SK-MEL-5 (cell line): Measurements from ENCODE around the gene NOL4. TPM values are rescaled to one million over a fixed set of nuclear protein-coding genes. Genes with fewer than 3 reads are reported as not detected.
"Not testable (repeated sequence)": the region's sequence is repeated elsewhere in the genome, so short reads cannot be mapped to it uniquely, and the experiment has no call there.

Source experiments
- DNase-seq: peaks from one replicate; pipeline ENCODE4 v3.0.0-alpha.2; 2016; ENCODE audit warnings: low read depth, low spot score
- in situ Hi-C: cut with HindIII; loops from 2 replicates; pipeline ENCODE4 v1.10.0; 2016; ENCODE audit warnings: low sequenced_read_pairs, high pct_unique_total_duplicates, low pct_unique_long_range_greater_than_20kb
- polyA plus RNA-seq, 2 experiments: library from polyadenylated mRNA; depleted of rRNA; stranded (reverse); fragments of >200 nt; gene quantifications; 2 replicates each; pipeline ENCODE4 v1.2.3, GENCODE V29; 2015
- total RNA-seq: library from RNA; depleted of rRNA; stranded (reverse); fragments of >200 nt; shearing (Covaris generic); gene quantifications from 2 replicates; pipeline ENCODE4 v1.2.3, GENCODE V29; 2014; rRNA removed

The NOL4 gene, protein sequence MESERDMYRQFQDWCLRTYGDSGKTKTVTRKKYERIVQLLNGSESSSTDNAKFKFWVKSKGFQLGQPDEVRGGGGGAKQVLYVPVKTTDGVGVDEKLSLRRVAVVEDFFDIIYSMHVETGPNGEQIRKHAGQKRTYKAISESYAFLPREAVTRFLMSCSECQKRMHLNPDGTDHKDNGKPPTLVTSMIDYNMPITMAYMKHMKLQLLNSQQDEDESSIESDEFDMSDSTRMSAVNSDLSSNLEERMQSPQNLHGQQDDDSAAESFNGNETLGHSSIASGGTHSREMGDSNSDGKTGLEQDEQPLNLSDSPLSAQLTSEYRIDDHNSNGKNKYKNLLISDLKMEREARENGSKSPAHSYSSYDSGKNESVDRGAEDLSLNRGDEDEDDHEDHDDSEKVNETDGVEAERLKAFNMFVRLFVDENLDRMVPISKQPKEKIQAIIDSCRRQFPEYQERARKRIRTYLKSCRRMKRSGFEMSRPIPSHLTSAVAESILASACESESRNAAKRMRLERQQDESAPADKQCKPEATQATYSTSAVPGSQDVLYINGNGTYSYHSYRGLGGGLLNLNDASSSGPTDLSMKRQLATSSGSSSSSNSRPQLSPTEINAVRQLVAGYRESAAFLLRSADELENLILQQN
- not detected in 2 replicates for total RNA-seq
- polyA plus RNA-seq (2015; cell fraction: cytosol; rRNA removed): not detected in 2 replicates
- polyA plus RNA-seq (2015; cell fraction: nucleus; rRNA removed): not detected in 2 replicates

DNA sequence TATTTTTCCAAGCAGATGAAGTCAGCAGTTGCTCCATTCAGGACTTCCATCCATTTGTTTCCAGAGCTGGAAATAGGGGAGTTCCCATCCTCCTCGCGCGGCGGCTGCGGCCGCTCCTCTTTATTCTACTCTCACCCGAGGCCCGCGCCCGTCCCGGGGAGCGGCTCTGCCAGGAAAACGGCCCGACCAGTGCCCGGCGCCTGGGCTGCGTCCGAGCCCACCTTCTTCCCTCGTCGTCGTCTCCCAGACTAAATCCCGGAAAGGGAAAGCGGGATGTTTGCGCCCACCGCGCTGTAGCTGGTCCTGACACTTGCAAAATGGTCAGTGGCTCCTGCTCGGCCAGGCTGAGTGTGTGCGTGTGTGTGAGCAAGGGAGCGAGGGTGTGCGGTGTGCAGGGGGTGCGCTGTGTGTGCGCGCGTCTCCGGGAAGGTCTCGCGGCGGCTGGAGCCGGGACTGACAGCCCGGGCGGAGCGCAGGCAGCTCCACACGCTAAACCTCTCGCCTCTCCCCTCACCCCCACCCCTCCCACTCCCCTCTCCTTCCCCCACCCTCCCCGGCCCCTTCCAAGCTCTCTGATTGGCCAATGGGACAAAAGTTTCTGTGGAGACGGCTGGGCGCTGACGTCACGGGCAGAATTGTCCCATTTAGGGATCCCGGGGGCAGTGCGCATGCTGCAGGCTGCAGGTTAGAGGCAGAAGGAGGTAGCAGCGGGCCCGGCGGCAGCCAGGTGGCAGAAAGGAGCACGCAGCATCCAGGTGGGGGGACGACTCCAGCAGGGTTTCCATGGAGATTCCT is at the start of gene NOL4:
Gene NOL4, minus strand, starts transcription at position 491 of the 795 bp plus-strand sequence. CDS start 1,660 bp downstream, outside the sequence.
- in situ Hi-C loops: no loop called here
- no peak for DNase-seq

DNA sequence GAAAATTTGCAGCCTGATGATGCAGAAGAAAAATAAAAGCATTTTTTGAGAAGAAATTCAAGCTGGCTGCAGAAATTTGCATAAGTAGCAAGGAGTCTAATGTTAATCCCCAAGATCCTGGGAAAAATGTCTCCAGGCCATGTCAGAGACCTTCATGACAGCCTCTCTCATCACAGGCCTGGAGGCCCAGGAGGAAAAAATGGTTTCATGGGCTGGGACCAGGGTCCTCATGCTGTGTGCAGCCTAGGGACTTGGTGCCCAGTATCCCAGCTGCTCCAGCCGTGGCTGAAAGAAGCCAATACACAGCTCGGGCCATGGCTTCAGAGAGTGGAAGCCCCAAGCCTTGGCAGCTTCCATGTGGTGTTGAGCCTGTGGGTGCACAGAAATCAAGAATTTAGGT is 41.3 kb upstream of the NOL4 start:
- in situ Hi-C loops, DNase-seq: not testable (repeated sequence)

DNA sequence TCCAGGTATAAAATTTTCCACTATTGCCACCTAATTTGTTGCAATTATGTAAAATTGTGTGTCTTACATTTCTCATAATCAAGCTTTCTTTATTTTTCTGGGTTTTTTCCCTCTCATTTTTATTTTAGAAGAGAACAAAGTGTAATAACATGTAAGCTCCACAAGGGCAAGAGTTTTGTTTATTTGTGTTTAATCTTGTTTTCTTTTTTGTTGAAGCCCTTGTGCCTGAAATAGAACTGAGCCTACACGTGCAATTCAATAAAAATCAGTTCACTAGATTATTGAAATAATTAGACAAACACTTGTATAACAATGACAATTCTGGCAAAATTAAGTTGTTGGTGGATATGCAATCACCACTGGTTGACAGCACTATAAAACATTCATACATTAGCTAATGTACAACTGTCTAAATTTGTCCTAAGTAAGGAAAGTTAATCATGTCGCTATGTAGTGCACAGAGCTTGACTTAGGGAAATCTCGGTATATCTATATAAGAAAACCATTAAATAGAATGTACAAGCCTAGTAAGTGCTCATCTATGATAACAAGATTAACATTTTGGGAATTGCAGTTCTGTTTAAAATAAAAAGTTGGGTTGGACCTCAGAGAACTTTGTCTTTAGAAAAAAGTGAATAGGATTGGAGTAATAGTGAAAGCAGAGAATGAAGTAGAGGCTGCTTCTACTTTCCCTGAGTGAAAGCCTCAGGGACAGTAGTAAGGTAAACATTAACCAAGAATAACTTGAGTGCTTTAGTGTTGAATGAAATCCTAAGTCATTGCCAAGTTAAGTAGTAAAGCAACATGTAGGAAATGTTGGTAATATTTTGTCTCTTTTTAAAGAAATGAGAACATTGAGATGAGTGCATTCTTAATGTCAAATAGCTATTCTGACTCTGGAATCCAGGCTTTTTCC is 37.4 kb upstream of the NOL4 start:
- DNase-seq: no peak
- in situ Hi-C loops: no loop called here

DNA sequence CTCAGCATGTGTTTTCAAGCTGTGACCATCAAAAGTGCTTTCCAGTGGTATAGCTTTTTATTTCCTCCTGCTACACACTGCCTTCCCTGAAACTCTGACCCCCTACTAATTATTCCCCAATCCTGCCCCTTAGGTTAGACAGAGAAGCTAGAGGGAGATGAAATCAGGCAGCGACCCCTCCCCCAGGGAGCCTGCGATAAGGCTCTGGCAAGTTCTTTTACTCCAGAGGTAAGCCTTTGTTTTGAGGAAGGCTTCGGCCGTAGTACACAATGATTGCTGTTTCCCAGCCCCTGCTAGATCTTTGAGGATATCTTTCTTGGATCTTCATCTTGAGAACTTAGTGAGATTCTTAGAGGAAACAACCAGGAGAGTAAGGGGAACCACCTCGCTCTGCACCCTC is 33.5 kb upstream of the NOL4 start:
- in situ Hi-C loops: no loop called here
- no peak for DNase-seq

DNA sequence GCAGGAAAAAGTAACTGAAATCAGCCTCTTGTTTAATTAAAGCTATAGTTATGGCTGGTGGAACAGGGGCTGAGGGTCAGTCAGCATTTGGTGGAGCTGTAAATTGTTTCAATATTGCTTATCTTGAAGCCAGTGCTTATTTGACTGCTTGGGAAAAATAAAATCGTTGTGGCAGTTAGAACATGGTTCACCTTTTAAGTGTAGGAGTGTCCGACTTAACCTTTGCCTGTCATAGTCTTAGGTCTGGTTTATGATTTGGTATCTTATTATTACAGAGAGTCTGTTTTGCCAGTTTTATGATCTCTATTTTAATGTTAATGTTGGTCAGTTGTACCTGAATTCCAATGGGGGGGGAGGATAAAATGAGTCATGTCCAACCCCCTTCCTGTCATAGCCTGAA is 27.2 kb upstream of the NOL4 start:
- no peak for DNase-seq
- in situ Hi-C loops: no loop called here

DNA sequence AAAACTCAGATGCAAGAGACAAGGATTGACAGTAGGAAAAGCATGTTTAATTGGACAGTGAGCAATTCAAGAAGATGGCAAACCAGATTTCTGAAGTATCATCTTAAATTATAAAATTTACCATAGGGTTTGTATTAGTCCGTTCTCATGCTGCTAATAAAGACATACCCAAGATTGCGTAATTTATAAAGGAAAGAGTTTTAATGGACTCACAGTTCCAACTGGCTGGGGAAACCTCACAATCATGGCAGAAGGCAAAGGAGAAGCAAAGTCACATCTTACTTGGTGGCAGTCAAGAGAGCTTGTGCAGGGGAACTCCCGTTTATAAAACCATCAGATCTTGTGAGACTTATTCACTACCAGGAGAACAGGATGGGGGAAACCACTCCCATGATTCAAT is 24.0 kb upstream of the NOL4 start:
- in situ Hi-C loops: no loop called here

DNA sequence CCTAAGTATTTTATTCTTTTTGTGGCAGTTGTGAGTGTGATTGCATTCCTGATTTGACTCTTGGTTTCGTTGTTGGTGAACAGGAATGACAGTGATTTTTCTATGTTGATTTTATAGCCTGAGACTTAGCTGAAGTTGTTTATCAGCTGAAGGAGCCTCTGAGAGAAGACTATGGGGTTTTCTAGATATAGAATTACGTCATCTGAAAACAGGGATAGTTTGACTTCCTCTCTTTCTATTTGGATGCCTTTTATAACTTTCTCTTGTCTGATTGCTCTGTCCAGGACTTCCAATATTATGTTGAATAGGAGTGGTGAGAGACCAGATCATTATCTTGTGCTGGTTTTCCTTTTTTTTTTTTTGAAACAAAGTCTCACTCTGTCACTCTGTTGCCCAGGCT is 18.0 kb upstream of the NOL4 start:
- no peak for DNase-seq
- in situ Hi-C loops: no loop called here

More for the DNA sequence above, 24.0 kb upstream of the NOL4 start:
- no peak for DNase-seq

DNA sequence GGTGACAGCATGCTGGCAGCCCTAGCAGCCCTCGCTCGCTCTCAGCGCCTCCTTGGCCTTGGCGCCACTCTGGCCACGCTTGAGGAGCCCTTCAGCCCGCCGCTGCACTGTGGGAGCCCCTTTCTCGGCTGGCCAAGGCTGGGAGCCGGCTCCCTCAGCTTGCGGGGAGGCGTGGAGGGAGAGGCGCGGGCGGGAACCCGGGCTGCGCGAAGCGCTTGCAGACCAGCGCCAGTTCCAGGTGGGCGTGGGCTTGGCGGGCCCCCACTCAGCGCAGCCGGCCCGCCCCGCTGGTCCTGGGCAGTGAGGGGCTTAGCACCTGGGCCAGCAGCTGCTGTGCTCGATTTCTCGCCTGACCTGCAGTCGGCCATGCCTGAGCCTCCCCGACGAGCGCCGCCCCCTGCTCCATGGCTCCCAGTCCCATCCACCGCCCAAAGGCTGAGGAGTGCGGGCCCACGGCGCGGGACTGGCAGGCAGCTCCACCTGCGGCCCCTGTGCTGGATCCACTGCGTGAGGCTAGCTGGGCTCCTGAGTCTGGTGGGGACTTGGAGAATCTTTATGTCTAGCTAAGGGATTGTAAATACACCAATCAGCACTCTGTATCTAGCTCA is 9.2 kb upstream of the NOL4 start:
- DNase-seq, in situ Hi-C loops: not testable (repeated sequence)

DNA sequence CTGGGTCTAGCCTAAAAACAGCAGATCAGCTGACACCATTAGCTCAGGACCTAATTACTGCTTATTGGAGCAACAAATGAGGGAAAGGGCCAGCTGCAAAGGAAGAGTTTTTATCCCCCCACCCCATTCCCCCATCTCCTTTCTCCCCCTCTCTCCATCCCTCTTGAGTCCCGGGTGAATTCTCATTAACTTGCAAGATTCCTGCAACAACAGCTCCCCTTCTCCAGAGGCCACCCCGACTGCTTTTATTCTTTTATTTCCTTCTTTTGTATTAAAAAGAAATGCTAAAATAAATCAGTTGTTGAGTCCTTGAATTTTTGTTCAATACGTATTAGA is 473 bp upstream of the NOL4 start:
- in situ Hi-C loops: no loop called here
- no peak for DNase-seq

DNA sequence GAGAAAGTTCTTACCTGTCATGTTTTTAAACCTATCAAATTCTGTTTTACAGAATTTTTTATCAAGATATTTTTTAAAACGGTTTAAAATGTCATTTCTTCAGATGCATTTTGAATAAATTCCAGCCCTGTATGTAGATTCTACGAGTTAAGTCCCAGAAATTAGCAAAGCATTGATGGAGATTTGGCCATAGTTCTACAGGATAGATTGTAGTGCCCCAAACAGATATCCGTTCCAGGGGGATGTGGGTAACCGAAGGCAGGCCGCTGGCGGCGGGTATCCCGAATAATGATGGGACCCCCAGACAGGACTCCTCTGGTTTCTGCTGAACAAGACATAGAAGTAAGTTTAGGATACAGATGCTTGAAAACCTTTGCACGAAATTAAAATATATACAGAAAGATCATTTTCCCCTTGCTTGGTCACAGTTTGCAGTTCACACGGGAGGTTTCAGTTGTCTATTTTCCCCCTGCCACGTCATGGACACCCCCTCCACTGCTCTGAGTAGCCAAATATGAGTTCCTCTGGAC is 755 bp downstream of the NOL4 start:
- in situ Hi-C loops: no loop called here
- no peak for DNase-seq

DNA sequence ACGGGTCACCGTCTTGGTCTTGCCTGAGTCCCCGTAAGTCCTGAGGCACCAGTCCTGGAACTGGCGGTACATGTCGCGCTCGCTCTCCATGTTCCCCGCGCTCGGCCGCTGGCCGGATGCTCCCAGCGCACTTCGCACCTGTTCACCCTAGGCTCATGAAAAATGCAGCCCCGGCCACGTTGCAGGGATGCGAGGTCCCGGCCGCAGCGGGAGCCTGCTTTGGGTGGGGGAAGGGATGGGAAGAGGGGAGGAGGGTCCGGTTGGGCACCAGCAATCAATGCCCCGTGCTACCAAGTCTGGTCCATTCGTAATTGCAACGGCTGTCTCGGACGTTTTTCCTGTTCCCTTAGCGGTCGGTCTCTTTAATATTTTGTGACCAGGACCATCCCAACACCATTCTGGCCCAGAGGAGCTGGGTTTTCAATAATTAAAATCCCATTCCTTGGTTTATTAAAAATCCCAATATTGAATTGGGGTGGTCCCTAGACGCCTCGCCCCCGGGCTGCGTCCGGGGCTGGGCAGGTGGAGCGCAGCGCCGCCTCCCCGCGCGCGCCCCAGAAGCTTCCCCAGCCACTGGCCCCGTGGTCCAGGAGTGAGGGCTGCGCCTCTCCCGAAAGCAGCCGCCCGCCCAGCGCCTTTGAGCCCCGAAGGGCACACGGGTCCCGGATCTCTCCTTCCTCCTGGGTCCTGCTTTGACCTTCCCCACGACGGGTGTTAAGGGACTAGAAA is 1.4 kb downstream of the NOL4 start:
- DNase-seq: no peak
- in situ Hi-C loops: no loop called here

DNA sequence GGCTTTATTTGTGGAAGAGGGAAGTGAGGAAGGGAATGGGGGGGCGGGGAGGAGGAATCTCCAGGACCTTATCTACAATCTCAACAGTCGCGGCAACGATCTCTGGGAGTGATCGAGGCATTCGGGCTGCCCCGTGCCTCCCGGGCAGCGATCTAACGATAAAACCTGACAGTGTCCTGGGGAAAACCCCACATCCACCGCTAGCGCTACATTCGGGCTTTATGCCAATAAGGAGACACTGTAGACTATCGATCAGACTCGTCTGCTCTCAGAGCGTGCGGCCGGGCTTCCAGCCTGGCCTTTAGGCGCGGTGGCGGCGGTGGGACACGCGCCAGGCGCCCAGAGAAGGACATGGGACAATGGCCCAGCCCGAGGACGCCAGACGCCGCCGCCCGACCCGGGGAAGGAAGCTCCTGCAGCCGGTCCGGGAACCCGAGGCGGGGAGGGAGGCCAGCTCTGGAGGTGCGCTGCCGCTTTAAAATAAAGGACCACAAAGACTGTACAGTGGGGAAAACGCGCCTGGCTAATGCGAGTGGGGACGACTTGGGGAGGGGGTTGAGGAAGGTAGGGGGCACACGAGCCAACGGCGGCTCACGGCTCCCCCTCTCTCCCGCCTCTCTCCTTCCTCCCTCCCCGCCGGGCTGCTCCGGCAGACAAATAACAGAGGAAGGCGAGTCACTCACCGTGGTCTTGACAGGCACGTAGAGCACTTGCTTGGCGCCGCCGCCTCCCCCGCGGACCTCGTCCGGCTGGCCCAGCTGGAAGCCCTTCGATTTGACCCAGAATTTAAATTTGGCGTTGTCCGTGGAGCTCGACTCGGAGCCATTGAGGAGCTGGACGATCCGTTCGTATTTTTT is 2.2 kb downstream of the NOL4 start:
- no peak for DNase-seq
- in situ Hi-C loops: no loop called here

DNA sequence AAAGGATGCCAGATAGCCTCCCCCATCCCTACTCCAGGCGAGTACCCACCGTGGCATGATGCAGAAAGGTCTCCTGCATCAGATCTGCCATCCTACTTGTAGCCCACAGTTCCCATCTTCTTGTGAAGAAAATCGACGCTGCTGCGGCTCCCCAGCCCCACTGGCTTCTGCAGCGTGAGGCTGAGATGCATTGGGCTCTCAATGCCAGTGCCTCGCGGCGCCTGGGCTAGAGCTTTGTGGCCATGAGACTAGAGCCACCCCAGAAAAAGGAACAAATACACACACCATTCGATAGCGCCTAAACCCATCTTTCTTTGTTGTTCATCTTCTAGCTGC is 2.8 kb downstream of the NOL4 start:
- DNase-seq: no peak
- in situ Hi-C loops: no loop called here

DNA sequence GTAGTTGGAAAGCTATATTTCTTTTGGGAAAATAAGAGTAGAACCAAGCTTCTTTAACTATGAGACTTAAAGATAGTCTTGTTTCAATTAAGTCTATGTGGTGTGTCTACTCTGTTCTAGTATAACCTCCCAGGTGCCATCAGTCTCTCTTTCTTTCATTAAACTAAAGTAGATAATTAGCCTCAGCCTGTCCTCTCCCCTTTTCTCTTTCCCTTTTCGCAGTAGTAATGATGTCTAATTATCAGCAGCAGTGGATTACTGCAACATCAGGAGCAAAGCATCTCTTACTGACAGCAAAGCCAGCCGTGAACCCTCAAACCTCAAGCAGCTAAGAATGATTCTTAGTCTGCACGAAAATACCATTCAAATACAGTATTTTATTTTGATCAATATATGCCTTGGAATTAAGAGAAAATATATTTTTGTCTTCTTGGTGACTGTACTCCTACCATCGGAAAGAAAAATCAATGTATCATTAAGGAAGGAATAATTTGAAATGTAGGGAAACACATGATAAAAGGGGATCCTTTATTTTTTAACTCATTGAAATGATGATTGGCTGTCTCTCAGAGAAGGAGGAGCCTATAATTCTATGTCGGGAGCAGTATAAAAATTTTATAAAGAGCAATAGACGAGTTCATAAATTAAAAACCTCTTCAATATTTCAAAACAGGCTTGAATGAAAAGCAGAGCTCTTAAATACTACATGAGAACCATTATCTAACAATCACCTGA is 4.5 kb downstream of the NOL4 start:
- DNase-seq: no peak
- in situ Hi-C loops: no loop called here

DNA sequence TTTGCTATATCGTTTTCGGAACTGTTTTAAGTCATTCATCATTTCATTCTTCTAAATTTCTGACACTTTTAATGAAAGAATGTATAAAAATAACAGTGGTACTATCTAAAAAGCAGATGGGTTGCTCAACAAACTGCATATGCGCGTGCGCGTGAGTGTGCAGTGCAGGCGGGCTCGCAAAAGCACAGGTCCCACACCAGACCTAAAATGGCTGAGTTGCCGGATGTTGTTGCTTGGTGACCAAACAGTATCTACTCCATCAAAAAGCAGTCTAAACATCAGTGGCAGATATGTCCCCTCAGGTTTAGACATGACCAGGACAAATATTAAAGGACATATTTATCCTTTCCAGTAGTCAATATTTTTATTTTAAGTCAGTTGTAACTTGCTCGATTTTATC is 5.1 kb downstream of the NOL4 start:
- in situ Hi-C loops: no loop called here
- DNase-seq: no peak
